ENCODE data around the gene STAP2. TPM values are rescaled to one million over a fixed set of nuclear protein-coding genes. Genes with fewer than 3 reads are reported as not detected.
"Not testable (repeated sequence)": the region's sequence is repeated elsewhere in the genome, so short reads cannot be mapped to it uniquely, and the experiment has no call there.

STAP2 gene
- total RNA-seq, 1 experiment from 2014 or later = 7.9 TPM

GRCh38 chr19:4301590-4302242 is 36.9 kb downstream of the STAP2 start:
- DNase-seq (ENCODE audit: low read depth) = no peak

GRCh38 chr19:4300589-4300988 is 38.0 kb downstream of the STAP2 start:
- DNase-seq (ENCODE audit: low read depth) = no peak

- no peak for DNase-seq (ENCODE audit: low read depth)
Measured at GRCh38 chr19:4298810-4299550, 39.6 kb downstream of the STAP2 start.

GRCh38 chr19:4297901-4298809 is 40.5 kb downstream of the STAP2 start:
- DNase-seq (ENCODE audit: low read depth) = peak; percentile 30

GRCh38 chr19:4295972-4296771 is 42.5 kb downstream of the STAP2 start:
- DNase-seq (ENCODE audit: low read depth) = no peak

- DNase-seq (ENCODE audit: low read depth) = no peak
Measured at GRCh38 chr19:4294389-4294788, 44.2 kb downstream of the STAP2 start.

- no peak for DNase-seq (ENCODE audit: low read depth)
Measured at GRCh38 chr19:4292515-4292914, 46.1 kb downstream of the STAP2 start.

- no peak for DNase-seq (ENCODE audit: low read depth)
Measured at GRCh38 chr19:4291184-4291732, 47.4 kb downstream of the STAP2 start.

- DNase-seq (ENCODE audit: low read depth) = no peak
Measured at GRCh38 chr19:4288091-4288777, 50.4 kb downstream of the STAP2 start.

GRCh38 chr19:4286141-4286540 is 52.5 kb downstream of the STAP2 start:
- DNase-seq (ENCODE audit: low read depth) = not testable (repeated sequence)

- DNase-seq (ENCODE audit: low read depth) = no peak
Measured at GRCh38 chr19:4284974-4285373, 53.7 kb downstream of the STAP2 start.

- DNase-seq (ENCODE audit: low read depth) = peak; percentile 18
Measured at GRCh38 chr19:4284176-4284958, 54.3 kb downstream of the STAP2 start.

GRCh38 chr19:4279530-4280422 is 58.9 kb downstream of the STAP2 start:
- no peak for DNase-seq (ENCODE audit: low read depth)

GRCh38 chr19:4279267-4279529 is 59.4 kb downstream of the STAP2 start:
- DNase-seq (ENCODE audit: low read depth) = no peak

- DNase-seq (ENCODE audit: low read depth) = no peak
Measured at GRCh38 chr19:4278419-4279266, 60.0 kb downstream of the STAP2 start, which contains the start of gene SHD. Gene SHD, plus strand, starts transcription at chr19:4279266. Its CDS starts 798 bp downstream, at chr19:4280064.

- no peak for DNase-seq (ENCODE audit: low read depth)
Measured at GRCh38 chr19:4278010-4278409, 60.6 kb downstream of the STAP2 start.

GRCh38 chr19:4277191-4277696 is 61.4 kb downstream of the STAP2 start:
- DNase-seq (ENCODE audit: low read depth) = no peak

GRCh38 chr19:4274321-4274686 is 64.3 kb downstream of the STAP2 start:
- DNase-seq (ENCODE audit: low read depth) = not testable (repeated sequence)
